ENCODE results near the gene KCTD3.

The KCTD3 gene

GRCh38 chr1:215606564-215607168 is 39.6 kb downstream of the KCTD3 start:
- DNase-seq = no peak

- no peak for DNase-seq
These were observed 40.3 kb downstream of the KCTD3 start for GRCh38 chr1:215607412-215607811.

DNA sequence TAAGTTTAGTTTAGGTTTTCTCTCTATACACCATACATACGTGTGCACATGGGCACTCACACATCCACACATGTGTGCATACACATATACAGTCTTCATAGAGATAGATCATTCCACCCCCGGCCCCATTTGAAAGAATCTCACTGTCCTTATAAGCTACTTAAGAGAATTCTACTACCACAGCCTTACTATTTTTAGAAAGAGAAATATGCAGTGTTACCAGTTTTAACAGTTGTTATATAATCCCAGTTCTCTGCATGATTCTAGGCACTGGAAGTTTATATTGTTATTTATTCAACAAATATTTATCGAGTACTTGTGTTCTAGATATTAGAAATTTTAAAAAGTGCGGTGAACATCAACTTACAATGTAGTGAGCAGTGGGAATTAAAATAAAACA is 41.5 kb downstream of the KCTD3 start:
- no peak for DNase-seq

GRCh38 chr1:215612391-215612790 is 45.3 kb downstream of the KCTD3 start:
- no peak for DNase-seq

DNA sequence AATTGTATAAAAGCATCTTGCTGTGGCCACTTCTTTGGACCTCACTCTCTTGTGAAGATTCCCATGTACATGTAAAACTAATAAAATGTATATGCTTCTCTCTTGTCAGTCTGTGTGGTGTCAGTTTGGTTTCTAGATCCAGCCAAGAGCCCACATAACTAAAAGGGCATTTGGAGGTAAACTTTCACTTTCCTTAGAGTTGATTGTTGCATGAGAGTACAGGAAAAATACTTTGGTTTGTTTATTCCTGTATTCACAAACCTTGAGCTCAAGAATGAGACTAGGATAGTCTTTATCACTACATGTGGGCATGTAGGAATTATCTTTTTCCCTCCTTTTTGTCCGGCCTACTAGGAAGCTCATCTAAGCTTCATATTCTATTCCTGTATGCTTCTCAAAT is 50.9 kb downstream of the KCTD3 start:
- DNase-seq = no peak

- no peak for DNase-seq
These were observed 56.1 kb downstream of the KCTD3 start for GRCh38 chr1:215623162-215623561.

DNA sequence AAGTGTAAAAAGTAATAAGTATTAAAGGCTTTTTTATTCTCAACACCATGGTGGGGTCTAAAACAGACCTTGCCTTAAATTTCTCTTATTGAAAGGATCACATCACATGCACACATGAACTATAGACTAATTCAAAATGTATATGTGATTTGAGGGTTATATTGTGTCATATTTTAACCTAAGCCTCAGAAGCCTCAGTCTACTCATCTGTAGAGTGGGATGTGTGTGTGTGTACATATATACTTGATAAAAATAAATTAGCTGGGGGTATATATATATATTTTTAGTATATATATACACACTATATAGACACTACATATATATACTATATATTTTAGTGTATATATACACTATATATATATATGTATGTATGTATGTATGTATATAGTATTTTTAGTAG is 58.8 kb downstream of the KCTD3 start:
- DNase-seq = no peak

- no peak for DNase-seq
These were observed 63.9 kb downstream of the KCTD3 start for GRCh38 chr1:215631040-215631439.

- peak; percentile 74 for DNase-seq
These were observed 64.4 kb downstream of the KCTD3 start for GRCh38 chr1:215631489-215631888.

GRCh38 chr1:215635827-215636226 is 68.7 kb downstream of the KCTD3 start:
- no peak for DNase-seq

GRCh38 chr1:215636258-215636965 is 69.3 kb downstream of the KCTD3 start:
- no peak for DNase-seq

GRCh38 chr1:215637041-215637573 is 70.0 kb downstream of the KCTD3 start:
- DNase-seq = no peak

DNA sequence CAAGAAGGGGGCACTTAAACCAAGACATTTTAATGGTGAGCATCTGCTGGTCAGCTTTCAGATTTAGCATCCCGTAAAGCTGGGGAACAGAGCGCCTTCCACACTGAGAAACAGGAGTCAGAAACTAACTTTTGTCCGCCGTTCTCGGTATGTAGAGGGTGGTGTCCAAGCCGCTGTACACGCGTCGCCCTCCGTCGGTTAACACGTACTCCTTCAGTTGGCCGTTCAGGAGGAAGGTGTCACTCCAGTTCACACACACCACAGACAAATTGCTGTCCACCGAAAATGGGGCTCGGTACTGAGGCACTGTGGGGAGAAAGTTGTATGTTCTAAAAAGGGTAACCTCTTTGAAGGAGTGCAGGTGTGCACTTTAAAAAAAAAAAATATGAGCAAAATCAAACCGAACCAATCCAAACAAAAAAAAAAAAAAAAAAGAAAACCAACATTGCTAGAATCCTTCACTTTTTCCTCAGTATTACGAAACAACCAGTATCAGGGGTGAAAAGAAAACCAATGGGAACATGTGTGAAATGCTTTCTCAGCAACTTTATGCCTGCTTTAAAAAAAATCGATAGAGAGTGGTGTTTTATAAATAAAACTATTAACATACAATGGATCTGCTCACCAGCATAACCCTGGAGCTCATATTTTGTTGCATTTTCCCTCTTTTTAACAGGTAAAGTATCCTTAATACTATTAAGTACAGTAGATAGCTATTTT is 73.5 kb downstream of the KCTD3 start:
- DNase-seq = no peak

DNA sequence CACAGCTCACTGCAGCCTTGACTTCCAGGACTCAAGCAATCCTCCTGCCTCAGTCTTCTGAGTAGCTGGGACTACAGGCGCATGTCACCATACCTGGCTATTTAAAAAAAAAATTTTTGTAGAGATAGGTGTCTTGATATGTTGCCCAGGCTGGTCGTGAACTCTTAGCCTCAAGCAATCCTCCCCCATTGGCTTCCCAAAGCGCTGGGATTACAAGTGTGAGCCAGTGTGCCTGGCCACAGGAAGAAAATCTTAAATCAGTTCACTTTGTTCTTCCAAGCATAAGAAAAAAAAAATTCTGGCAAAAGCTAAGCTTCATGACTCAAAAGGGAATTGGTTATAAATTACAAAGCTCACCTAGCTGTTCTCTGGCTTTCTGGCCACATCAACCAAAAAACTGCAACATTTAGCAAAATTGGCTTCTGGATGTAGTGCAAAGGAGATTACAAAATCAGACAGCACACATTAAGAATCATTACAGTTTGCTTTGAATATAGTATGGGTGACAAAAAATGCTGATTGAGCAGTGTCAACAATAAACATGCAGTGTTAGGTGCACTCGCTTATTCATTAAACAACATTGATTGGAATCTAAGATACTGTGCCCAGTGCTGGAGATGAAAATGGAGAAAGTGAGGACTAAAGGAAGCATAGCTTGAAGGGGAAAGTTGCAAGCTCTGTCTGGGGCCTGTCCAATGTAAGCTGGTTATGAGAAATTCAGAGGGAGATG is 76.7 kb downstream of the KCTD3 start:
- DNase-seq = no peak

- no peak for DNase-seq
These were observed 78.1 kb downstream of the KCTD3 start for GRCh38 chr1:215645182-215645581.

- DNase-seq = no peak
These were observed 78.8 kb downstream of the KCTD3 start for GRCh38 chr1:215645861-215646260.

GRCh38 chr1:215647738-215648137 is 80.6 kb downstream of the KCTD3 start:
- no peak for DNase-seq

DNA sequence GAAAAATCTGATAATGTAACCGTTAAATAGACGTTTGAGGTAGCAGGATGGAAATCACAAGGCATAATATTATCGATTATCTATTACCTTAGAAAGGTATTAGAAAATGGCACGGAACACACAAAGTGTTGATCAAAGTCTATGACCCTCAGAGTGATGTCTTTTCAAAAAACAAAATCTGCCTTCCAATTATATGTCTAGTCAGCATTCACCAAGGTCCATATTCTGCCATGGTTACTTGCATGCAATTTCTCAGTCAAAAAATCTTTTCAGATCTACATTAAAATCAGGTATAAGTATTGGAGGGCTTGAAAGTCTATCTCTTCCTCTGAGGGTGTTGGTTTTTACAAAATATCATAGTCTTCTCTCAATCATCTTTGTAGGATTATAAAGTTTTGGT is 81.9 kb downstream of the KCTD3 start:
- DNase-seq = no peak

GRCh38 chr1:215650446-215651149 is 83.5 kb downstream of the KCTD3 start:
- no peak for DNase-seq

DNA sequence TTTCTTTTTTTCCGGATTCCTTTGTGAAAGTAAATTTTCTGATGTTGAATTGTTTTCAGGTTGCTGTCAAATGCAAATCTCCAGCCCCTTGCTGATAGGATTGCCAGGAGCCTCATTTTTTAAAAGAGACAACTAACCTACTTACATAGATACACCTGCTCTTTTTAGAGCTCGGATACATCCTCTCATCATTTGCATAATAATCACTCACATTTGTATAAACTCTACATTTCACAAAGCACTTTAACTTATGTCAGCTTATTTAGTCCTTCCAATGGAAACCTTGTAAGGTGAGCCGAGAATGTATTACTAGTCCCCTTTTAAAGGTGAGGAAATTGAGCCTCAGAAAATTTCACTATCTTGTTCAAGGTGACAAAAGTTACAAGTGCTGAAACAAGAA is 84.8 kb downstream of the KCTD3 start:
- DNase-seq = no peak

DNA sequence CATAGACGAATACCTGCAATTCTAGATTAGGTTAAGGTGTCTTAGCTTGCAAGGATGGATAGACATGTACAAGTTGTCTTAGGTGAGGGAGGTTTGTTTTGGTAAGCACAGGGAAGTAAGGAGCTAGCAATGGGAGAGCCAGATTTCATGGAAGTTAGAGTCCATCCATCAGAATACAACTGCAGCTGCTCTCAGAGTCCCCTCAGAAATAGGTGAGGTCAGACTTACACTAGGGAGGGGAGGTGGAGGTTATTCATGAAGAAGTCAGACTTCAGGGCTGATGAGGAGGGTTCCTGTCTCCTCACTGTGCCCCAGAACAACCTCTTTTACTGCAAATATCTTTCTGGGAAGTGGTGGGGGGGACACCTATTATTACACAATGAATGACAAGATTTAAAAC is 85.3 kb downstream of the KCTD3 start:
- DNase-seq = no peak

GRCh38 chr1:215657047-215657446 is 89.9 kb downstream of the KCTD3 start:
- DNase-seq = no peak

- DNase-seq = no peak
These were observed 93.2 kb downstream of the KCTD3 start for GRCh38 chr1:215660259-215660658.
